ENCODE measurements around the gene VSIG2.
"Not testable (repeated sequence)": the region's sequence is repeated elsewhere in the genome, so short reads cannot be mapped to it uniquely, and the experiment has no call there.

VSIG2 gene

DNA sequence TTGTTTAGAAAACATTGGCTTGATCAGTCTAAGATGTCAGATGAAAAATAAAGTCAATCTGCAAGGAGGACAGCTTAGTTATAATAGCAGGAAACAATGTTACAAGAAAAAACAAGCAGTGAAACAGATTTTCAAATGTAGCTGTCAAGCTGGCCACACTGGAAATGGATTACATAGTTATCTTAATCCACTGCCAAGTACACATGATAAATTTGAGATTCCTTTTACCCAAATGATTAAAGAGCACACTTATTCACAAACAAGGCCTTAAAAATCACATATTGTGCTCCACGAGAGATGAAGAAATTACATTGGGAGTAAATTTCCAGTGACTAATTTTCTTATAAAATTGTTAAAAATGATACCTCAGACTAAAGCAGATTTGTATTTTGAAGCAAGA is 27.5 kb upstream of the VSIG2 start:
- H3K27ac ChIP-seq (ENCODE audit: low read length), result no peak overlapping the region
- no peak overlapping the region for H3K4me3 ChIP-seq (ENCODE audit: low read length)
- H2AFZ ChIP-seq (ENCODE audit: low read depth, low read length), result no peak overlapping the region
- no peak overlapping the region for H3K4me2 ChIP-seq (ENCODE audit: low read length)
- no peaks in the 10 kb centered on the region for H3K79me2 ChIP-seq (ENCODE audit: low read length)
- no peaks in the 10 kb centered on the region; the same call in 1 of the 2 replicates for H4K20me1 ChIP-seq (ENCODE audit: insufficient read depth, low read length)
- no peaks in the 10 kb centered on the region for H3K36me3 ChIP-seq (replicated peaks; ENCODE audit: low read depth, low read length)
- H3K9ac ChIP-seq (ENCODE audit: low read length), result no peak overlapping the region
- no peaks in the 10 kb centered on the region for H3K27me3 ChIP-seq (ENCODE audit: low read depth, low read length)
- H3K9me3 ChIP-seq (ENCODE audit: insufficient read depth, low read length), result no peaks in the 10 kb centered on the region
- no peak for TF ChIP-seq EZH2phosphoT487 (IDR thresholded peaks at IDR 0.05; ENCODE audit: low read depth)
- TF ChIP-seq, protein P1, sequence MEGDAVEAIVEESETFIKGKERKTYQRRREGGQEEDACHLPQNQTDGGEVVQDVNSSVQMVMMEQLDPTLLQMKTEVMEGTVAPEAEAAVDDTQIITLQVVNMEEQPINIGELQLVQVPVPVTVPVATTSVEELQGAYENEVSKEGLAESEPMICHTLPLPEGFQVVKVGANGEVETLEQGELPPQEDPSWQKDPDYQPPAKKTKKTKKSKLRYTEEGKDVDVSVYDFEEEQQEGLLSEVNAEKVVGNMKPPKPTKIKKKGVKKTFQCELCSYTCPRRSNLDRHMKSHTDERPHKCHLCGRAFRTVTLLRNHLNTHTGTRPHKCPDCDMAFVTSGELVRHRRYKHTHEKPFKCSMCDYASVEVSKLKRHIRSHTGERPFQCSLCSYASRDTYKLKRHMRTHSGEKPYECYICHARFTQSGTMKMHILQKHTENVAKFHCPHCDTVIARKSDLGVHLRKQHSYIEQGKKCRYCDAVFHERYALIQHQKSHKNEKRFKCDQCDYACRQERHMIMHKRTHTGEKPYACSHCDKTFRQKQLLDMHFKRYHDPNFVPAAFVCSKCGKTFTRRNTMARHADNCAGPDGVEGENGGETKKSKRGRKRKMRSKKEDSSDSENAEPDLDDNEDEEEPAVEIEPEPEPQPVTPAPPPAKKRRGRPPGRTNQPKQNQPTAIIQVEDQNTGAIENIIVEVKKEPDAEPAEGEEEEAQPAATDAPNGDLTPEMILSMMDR (IDR thresholded peaks at IDR 0.05; ENCODE audit: low read depth, low read length), result no peak
- peaks cover 6% of the 10 kb centered on the region; the same call in 1 of the 2 replicates for H3K4me1 ChIP-seq (ENCODE audit: low read length)

DNA sequence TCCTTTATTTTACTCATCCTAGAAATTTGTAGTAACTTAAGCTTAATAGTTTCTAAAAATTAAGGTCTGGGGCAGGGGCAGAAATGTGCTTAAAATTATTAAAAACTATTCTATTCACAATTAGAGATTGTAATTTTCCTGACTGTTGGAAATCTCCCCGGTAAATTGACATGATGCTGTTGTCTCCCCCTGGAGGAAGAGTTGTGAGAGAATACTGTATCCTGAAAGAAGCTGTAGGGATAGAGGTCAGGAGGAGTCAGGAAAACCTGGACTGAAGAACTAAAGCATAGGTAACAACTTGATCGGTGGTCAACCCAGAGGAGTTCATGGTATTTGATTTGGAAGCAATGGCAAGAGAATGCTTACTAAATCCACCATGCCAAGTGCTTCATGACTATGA is 26.2 kb upstream of the VSIG2 start:
- no peaks in the 10 kb centered on the region for H3K79me2 ChIP-seq (ENCODE audit: low read length)
- TF ChIP-seq, protein P1 (IDR thresholded peaks at IDR 0.05; ENCODE audit: low read depth, low read length), result 0 out of 2 replicates have a peak, but pooled peaks have one; percentile 16
- TF ChIP-seq EZH2phosphoT487 (IDR thresholded peaks at IDR 0.05; ENCODE audit: low read depth), result no peak

DNA sequence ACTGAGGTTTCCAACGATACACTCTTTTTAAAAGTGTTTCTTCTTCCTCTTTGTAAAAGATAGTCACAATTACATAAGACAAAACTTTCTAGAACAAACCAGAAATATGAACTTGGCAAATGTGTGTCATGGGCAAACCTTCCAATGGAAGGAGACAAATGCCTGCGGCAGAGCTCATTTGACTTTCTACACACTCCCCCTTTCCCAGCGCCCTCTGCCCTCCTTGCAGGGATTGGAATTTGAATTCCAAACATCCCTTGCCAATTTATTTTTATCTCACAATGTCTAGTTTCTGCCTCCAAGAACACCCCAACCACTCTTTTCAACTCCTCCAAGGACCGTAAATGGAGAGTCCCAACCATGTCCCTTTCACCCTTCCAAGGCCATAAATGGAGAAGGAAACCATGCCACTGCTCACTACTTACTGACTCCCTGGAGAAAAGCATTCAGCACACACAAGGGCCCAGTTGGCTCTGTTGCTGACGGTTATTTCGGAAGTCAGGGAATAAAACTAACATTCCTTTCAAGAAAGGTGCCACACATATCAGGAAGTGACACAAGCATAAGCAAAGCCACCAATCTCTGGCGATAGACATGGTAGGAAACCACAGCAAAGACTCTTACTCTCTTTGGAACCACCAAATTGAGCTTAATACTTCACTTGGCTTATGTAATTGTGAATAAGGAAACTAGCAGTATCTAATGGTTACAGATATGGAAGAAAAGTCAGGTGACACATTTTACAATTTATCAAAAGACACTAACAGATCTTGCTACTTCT is 25.0 kb upstream of the VSIG2 start:
- no peak overlapping the region for H3K4me2 ChIP-seq (ENCODE audit: low read length)
- H4K20me1 ChIP-seq (ENCODE audit: insufficient read depth, low read length), result no peaks in the 10 kb centered on the region; the same call in 1 of the 2 replicates
- no peak overlapping the region for H3K27ac ChIP-seq (ENCODE audit: low read length)
- TF ChIP-seq, protein P1 (IDR thresholded peaks at IDR 0.05; ENCODE audit: low read depth, low read length), result no peak
- no peak for TF ChIP-seq EZH2phosphoT487 (IDR thresholded peaks at IDR 0.05; ENCODE audit: low read depth)
- no peak overlapping the region for H3K9ac ChIP-seq (ENCODE audit: low read length)
- no peaks in the 10 kb centered on the region for H3K27me3 ChIP-seq (ENCODE audit: low read depth, low read length)
- no peaks in the 10 kb centered on the region for H3K36me3 ChIP-seq (replicated peaks; ENCODE audit: low read depth, low read length)
- H3K4me3 ChIP-seq (ENCODE audit: low read length), result no peak overlapping the region
- H3K4me1 ChIP-seq (ENCODE audit: low read length), result peaks cover 6% of the 10 kb centered on the region; the same call in 1 of the 2 replicates
- H2AFZ ChIP-seq (ENCODE audit: low read depth, low read length), result no peak overlapping the region
- H3K79me2 ChIP-seq (ENCODE audit: low read length), result no peaks in the 10 kb centered on the region
- no peaks in the 10 kb centered on the region for H3K9me3 ChIP-seq (ENCODE audit: insufficient read depth, low read length)

More for the DNA sequence above, 26.2 kb upstream of the VSIG2 start:
- no peak overlapping the region for H3K9ac ChIP-seq (ENCODE audit: low read length)
- H3K27me3 ChIP-seq (ENCODE audit: low read depth, low read length), result no peaks in the 10 kb centered on the region
- no peaks in the 10 kb centered on the region; the same call in 1 of the 2 replicates for H4K20me1 ChIP-seq (ENCODE audit: insufficient read depth, low read length)
- no peak overlapping the region for H3K4me2 ChIP-seq (ENCODE audit: low read length)
- no peaks in the 10 kb centered on the region for H3K9me3 ChIP-seq (ENCODE audit: insufficient read depth, low read length)
- H3K4me1 ChIP-seq (ENCODE audit: low read length), result peaks cover 6% of the 10 kb centered on the region; the same call in 1 of the 2 replicates
- H3K4me3 ChIP-seq (ENCODE audit: low read length), result no peak overlapping the region
- H2AFZ ChIP-seq (ENCODE audit: low read depth, low read length), result no peak overlapping the region
- H3K27ac ChIP-seq (ENCODE audit: low read length), result no peak overlapping the region
- no peaks in the 10 kb centered on the region for H3K36me3 ChIP-seq (replicated peaks; ENCODE audit: low read depth, low read length)

DNA sequence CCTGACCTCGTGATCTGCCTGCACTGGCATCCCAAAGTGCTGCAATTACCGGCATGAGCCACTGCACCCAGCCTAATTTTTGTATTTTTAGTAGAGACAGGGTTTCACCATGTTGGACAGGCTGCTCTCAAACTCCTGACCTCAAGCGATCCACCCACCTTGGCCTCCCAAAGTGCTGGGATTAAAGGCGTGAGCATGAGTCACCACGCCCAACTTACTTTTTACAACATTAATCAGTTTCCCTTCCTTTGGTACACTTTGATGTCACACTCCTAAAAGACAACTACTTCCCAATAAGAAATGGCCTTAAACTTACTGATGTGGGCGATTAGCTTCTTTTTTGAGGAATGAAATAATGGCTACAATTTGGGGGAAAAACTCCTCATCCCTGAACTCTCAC is 18.9 kb upstream of the VSIG2 start:
- not testable (repeated sequence) for H3K36me3 ChIP-seq (replicated peaks; ENCODE audit: low read depth, low read length); H3K9me3 ChIP-seq (ENCODE audit: insufficient read depth, low read length); H3K4me3 ChIP-seq (ENCODE audit: low read length); H2AFZ ChIP-seq (ENCODE audit: low read depth, low read length); H3K27ac ChIP-seq (ENCODE audit: low read length); H3K4me2 ChIP-seq (ENCODE audit: low read length); H3K4me1 ChIP-seq (ENCODE audit: low read length); H3K27me3 ChIP-seq (ENCODE audit: low read depth, low read length); H3K9ac ChIP-seq (ENCODE audit: low read length); H4K20me1 ChIP-seq (ENCODE audit: insufficient read depth, low read length); H3K79me2 ChIP-seq (ENCODE audit: low read length)
